ENCODE measurements around the gene AP4M1.

- no peak for TF ChIP-seq CTCF (conservative IDR thresholded peaks at IDR 0.05)
- TF ChIP-seq ZFX (IDR thresholded peaks at IDR 0.05), result no peak
These were observed 54.3 kb downstream of the AP4M1 start for GRCh38 chr7:100155553-100156317.
